GM19240 (cell line): ENCODE results near the gene FTO.

Experiments used
- DNase-seq: peaks from one replicate; pipeline ENCODE4 v3.0.0; 2011; ENCODE audit warnings: low spot score; ENCODE audit not compliant: insufficient read length

Gene FTO

GRCh38 chr16:54112451-54113206 is 408.7 kb downstream of the FTO start:
- no peak for DNase-seq

GRCh38 chr16:54115558-54115957 is 411.6 kb downstream of the FTO start:
- no peak for DNase-seq

DNA sequence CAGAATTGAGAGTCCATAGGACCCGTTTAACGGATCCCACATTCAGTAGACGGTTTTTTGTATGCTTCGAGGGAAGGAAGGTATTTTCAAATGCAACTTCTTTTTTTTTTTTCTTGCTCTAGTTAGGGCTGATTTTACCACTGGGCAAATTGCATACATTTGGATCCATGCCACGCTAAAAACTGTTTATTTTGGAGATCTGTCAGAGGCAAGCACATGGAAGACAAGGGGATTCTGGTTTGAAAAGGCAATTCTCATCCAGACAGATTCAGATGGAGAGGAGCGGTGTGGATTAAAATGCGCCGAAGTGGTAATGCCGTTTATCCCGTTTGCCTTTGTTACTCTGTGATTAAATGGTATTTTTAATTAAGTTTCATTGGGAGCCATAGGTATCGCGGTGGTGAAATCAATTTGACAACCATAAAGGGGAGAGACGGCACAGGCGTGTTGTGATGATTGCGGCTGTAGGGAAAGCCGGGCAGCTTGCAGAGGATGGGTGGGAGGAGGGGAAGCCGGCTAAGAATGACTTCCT is 412.2 kb downstream of the FTO start:
- no peak for DNase-seq

DNA sequence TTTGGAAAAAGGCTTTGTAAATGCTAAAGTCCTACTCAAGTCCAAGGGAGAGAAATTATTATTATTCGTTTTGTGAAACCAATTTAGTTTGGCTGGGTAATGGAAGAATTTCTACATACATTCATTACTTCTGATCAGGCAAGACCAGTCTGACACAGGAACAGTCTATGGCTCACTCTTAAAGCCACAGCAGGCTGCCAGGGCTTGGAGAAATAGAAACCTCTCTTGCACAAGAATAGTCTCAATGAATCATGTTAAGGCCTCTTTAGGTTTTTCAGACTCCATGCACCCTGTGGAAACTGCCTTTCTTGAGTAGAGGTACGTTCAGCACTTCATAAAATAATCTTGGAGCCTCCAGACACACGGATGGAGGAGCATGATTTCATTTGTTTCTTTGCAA is 414.9 kb downstream of the FTO start:
- no peak for DNase-seq

- DNase-seq: no peak
Measured at GRCh38 chr16:54120846-54121480, 417.0 kb downstream of the FTO start.

GRCh38 chr16:54121539-54122295 is 417.8 kb downstream of the FTO start:
- no peak for DNase-seq

GRCh38 chr16:54123766-54124165 is 419.8 kb downstream of the FTO start:
- no peak for DNase-seq

GRCh38 chr16:54125751-54126655 is 422.0 kb downstream of the FTO start:
- DNase-seq: no peak

- DNase-seq: no peak
Measured at GRCh38 chr16:54126907-54127306, 423.0 kb downstream of the FTO start.

DNA sequence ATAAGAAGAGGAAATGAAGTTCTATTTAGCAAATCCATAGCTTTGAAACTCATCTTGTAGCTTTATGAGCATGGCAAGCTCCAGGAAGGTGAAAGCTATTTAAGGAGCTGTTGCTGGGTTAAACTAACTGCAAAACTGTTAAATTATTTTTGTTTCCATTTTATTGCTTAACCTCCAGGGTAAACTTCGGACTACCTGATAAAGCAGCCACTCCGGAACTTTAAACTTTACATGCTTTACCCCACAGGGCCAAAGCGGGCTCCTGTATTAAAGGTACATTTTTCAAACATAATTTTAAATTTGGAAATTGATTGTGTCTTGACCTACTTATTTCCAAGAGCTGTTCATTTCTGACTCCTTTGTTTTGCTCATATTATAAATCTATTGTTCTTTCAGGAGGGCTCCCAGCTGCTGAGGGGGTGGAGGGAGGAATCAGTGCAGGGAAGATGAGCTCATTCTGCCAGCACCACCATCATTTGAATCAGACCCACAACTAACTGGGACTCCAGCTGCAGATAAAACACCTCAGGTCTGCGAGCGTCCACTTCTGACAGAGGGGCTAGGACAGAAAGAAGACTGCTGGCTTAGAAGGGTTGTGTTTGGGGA is 424.8 kb downstream of the FTO start:
- no peak for DNase-seq

DNA sequence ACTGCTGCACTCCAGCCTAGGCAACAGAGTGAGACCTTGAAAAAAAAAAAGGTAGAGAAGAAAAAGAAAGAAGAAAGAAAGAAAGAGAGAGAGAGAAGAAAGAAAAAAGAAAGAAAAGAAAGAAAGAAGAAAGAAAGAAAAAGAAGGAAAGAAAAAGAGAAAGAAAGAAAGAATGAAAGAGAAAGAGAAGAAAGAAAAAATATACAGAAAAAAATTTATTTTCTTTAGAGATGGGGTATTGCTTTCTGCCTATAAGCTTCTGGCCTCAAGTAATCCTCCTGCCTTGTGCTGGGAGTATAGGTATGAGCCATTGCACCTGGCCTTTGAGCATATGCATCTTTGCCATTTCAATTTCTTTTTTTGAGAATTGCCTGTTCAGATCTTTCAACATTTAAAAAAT is 425.9 kb downstream of the FTO start:
- no peak for DNase-seq

DNA sequence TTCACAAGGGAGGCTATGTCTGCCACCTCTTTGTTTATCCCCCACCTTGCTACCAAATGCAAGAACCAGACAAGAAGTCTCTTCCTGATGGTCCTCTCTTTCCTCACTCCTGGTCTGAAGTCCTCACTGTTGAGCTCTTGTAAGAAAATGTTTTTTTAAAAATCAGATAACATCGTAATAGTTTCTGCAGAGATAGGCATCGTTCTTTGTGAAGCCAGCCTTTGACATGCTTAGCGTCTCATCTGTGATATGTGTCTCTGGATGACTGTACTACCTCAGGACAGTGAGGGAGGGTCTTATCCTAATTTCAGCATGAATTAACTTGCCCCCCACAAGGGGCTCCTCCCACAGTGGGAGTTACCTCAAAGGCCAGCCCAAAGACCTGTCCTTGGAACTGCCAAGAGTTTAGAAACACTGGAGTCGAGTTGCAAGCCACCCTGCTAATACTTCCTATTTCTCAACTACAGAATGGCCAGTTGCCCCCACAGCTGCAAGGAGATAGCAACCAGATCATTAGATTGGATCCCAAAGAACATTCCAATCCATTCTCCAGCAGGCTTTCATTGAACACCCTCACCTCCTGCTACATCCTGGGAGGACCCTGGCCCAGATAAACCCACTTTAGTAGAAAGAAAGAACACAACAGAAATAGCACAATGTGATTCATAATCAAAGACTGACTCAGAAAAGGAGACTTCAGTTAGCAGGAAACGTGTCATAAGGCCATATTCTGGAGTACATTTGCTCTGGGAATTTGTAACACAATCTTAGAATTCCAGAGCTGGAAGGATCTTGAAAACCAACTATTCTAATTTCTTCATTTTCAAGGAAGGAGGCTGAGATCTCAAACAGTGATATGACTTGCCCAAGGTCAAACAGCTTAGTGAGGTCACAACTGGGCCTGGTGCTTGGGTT is 431.7 kb downstream of the FTO start:
- no peak for DNase-seq

DNA sequence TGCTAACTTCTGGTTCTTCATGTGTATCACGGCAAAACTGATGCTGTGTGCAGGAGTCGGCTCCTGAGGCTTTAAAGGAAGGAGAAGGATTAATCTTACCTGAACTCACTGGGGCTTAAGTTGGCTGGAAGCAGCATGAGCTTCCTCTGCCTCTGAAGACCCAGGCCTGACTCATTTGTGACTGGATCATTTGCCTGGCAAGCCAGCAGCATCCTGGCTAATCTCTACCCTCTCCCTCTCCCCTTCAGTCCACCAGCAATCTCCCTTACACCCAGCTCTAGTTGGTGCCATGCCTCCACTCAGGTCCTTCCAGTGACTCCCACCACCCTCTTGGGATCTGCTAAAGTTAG is 432.3 kb downstream of the FTO start:
- no peak for DNase-seq

DNA sequence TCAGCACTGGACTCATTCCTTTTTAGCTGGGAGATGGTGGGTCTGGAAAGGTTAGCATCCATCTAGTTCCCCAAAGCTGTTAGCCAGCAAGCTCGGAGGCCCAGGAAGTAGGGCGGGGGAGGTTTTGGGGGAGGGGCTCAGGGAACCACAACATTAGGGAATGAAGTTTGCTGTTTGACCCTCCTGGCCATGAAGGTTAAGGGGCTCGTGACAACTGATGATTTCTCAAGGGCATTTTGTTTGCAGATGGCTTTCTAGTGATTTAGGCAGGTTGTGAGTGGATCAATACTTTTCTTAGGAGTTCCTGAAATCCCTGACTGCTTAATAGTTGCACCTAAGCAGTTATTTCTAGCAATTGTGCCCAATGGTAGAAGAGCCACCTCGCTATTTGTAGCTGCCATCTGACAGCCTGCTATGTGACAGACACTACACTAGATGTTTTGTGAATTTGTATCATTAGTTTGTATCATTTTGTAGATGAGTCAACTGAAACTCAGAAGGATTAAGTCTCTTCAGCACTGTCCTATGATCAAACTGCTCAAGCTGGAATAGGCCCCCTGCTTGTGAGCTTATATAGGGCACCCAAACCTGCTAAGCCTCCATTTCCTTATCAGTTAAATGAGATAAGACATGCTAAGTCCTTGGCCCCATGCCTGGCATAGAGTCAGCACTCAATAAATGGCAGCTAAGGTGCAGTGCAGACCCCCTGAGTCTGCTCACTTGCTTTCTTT is 436.3 kb downstream of the FTO start:
- DNase-seq: no peak

GRCh38 chr16:54140788-54141136 is 436.8 kb downstream of the FTO start:
- no peak for DNase-seq

- DNase-seq: no peak
Measured at GRCh38 chr16:54142787-54143186, 438.8 kb downstream of the FTO start.

- DNase-seq: no peak
Measured at GRCh38 chr16:54143410-54143809, 439.5 kb downstream of the FTO start.

- no peak for DNase-seq
Measured at GRCh38 chr16:54143934-54144571, 440.1 kb downstream of the FTO start.

- no peak for DNase-seq
Measured at GRCh38 chr16:54144572-54144947, 440.6 kb downstream of the FTO start.
